Activated T-cell treated with anti-CD3 and anti-CD28 coated beads, Interleukin-2, amount 50 U/mL, for 72 hours (primary cell): ENCODE data around the gene SH2D4B. TPM values are rescaled to one million over a fixed set of nuclear protein-coding genes. Genes with fewer than 3 reads are reported as not detected.
A peak's percentile ranks its signal among the peaks of the same experiment; 100 is the strongest.
"Not testable (repeated sequence)": the region's sequence is repeated elsewhere in the genome, so short reads cannot be mapped to it uniquely, and the experiment has no call there.

Experiments
- ATAC-seq, 2 donors: fragments of 150-1000 bp; cut with Tn5 transposase; replicated peaks in 1 of 2; 2 replicates each; pipeline ENCODE4 v1.10.0; 2021; ENCODE audit warnings: moderate library complexity in 2 of 2, mild to moderate bottlenecking in 1 of 2
- DNase-seq, 2 donors: peaks; one replicate each; pipeline ENCODE4 v3.0.0; 2021 to 2022; ENCODE audit warnings: mixed read lengths in 1 of 2
- H3K27ac Mint-ChIP-seq: one replicate; pipeline ENCODE4 v1.8.0; 2022; ENCODE audit warnings: mild to moderate bottlenecking, moderate library complexity, mixed read lengths
- H3K27me3 Mint-ChIP-seq: one replicate; pipeline ENCODE4 v1.8.0; 2022; ENCODE audit warnings: low read depth, mixed read lengths
- H3K36me3 Mint-ChIP-seq, 2 donors: one replicate each; pipeline ENCODE4 v1.8.0; 2022; ENCODE audit warnings: mixed read lengths in 2 of 2, mild to moderate bottlenecking in 1 of 2; ENCODE audit not compliant: insufficient read depth in 2 of 2
- H3K4me1 Mint-ChIP-seq: one replicate; pipeline ENCODE4 v1.8.0; 2022; ENCODE audit warnings: low read depth, mixed read lengths
- H3K4me3 Mint-ChIP-seq, 2 donors: one replicate each; pipeline ENCODE4 v1.8.0; 2022; ENCODE audit warnings: mild to moderate bottlenecking in 2 of 2, mixed read lengths in 2 of 2, moderate library complexity in 2 of 2
- H3K9me3 Mint-ChIP-seq, 2 donors: one replicate each; pipeline ENCODE4 v1.8.0; 2022; ENCODE audit warnings: mixed read lengths in 2 of 2
- total RNA-seq, 2 donors: library from RNA; stranded (reverse); gene quantifications; one replicate each; pipeline ENCODE4 v1.2.3, GENCODE V29; 2022

The SH2D4B gene
- total RNA-seq, 2 donors from 2014 or later: 0.34 to 0.46 TPM

DNA sequence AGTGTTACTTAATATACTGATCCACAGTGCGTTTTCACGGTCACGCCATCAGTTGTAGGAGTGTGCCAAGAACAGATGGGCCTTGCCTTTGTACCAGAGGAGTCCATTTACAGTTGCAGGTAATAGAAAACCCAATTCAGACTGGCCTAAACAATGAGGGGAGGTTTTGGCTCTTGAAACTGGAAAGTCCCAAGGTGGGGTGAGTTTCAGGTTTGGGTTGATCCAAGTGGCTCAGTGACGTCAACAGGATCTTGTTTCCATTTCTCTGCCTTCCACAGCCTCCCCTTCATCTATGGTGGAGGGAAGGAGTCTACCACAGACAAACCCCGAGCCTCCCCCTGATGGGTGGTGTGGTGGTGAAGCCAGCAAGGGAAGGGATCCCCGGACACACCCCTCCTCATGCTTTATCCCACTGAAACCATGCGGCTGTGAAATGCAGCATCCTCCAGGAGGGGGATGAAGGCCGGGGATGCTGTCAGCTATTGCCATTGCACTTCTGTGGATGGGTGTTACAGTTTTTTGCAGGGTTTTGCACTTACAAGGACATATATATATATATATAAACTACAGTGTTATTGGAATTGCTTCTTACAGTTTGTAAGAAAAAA, 14.8 kb upstream of the SH2D4B start:
- Mint-ChIP-seq H3K36me3 (peaks cover under 1 to 12% of the 10 kb centered on the region in 2 donors), H3K4me3 (no peak overlapping the region), H3K27ac (peak overlapping the region; percentile 65), H3K9me3 (no peaks in the 10 kb centered on the region), H3K27me3 (no peaks in the 10 kb centered on the region), H3K4me1 (peaks cover 52% of the 10 kb centered on the region)
- DNase-seq (no peak), ATAC-seq (no peak)

DNA sequence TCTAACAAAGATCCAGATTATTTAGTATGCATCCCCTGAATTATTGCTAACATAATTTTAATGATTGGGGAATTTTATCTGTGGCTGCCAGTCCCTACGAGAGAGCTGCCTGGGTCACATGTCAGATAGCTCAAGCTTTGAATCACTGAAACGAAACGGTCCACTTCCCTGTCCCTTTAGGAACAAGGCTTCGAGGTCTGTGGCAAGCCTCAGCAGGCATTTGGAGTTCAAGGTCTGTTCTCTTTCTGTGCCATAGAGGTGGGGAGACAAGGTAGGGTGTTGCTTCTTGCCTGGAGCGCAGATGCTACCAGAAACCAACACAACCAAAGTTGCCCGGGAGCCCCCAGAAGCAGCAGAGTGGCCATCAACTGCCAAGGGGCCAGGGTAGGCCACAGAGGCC, 13.9 kb upstream of the SH2D4B start:
- Mint-ChIP-seq H3K4me1 (peaks cover 57% of the 10 kb centered on the region), H3K27me3 (no peaks in the 10 kb centered on the region), H3K9me3 (no peaks in the 10 kb centered on the region), H3K27ac (no peak overlapping the region), H3K4me3 (no peak overlapping the region), H3K36me3 (peaks cover 2 to 9% of the 10 kb centered on the region in 2 donors)
- ATAC-seq (no peak), DNase-seq (no peak)

DNA sequence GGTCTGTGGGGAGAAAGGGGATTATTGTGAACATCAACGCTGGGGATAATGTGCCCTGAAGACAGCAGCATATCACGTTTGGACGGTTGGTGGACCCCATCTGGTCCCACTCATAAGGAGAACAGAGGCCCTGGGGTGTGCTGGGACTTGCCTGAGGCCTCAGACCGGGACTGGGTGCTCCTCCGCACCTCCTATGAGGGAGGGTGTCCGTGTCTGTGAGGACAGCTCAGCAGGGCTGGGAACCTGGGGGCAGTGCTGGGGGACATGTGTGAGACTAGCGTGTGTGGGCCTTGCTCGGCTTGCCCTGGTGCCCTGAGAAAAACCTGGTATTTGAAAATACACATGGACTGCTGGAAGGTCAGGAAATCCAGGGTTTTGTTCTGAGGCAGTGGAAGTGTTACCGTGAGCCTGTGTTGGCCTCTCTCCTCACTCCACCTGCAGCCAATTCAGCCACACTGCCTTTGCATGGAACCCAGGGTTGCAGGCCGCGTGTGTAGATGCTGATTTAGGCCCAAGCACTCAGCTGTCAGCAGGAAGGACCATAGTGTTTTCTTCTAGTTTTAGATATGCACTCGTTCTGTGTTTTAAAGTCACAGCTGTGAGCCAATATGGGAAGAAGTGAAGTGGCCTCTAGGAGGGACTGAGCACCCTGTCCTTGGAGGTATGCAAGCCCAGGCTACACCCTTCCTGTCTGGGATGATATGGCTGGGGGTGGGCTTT, 13.4 kb upstream of the SH2D4B start:
- DNase-seq (no peak), ATAC-seq (no peak)
- Mint-ChIP-seq H3K9me3 (no peaks in the 10 kb centered on the region), H3K4me3 (no peak overlapping the region), H3K27me3 (no peaks in the 10 kb centered on the region), H3K36me3 (peaks cover 2 to 6% of the 10 kb centered on the region in 2 donors), H3K4me1 (peaks cover 60% of the 10 kb centered on the region), H3K27ac (peak overlapping the region; percentile 11)

DNA sequence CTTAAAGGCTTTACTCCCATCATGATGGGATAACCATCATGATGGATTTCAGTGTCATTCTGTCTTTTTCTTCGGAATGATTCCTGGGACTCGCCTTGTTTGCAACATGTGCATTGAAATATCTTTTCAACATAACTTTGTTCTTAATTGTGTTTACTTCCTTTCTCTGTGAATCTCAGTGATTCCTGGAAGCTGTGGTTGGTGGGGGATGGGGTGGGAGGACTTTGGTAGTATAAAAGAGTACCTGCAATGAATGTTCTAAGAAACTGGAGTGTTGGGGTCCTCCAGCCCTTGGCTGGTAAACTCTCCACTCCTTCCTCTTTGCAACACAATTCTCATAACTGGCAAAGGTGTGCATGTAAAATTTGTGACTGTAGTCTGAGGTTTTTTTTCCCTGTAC, 11.5 kb upstream of the SH2D4B start:
- DNase-seq (no peak), ATAC-seq (no peak)
- Mint-ChIP-seq H3K27me3 (no peaks in the 10 kb centered on the region), H3K36me3 (peaks cover 0 to 2% of the 10 kb centered on the region in 2 donors), H3K4me3 (peak overlapping the region; percentile 15 to 25), H3K27ac (peak overlapping the region; percentile 44), H3K4me1 (peaks cover 79% of the 10 kb centered on the region), H3K9me3 (no peaks in the 10 kb centered on the region)

DNA sequence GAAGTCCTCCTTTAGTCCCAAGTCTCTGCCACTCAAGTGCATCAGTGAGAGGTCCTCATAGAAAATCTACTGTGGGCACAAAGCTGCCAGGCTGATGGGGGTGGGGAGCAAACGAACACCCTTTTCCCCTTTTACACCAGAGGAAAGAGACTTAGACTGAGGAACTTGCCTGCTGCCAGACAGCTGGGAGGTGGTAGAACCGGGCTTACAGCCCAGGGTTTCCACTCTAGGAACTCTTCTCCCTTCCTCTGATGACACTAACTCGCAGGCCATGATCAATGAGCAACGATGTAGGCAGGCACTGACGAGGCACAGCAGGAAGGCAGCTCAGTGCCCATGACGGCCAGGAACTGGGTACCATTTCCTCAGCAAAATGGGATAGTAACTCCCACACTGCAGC, 11.0 kb upstream of the SH2D4B start:
- DNase-seq: no peak
- Mint-ChIP-seq H3K27me3 (no peaks in the 10 kb centered on the region), H3K36me3 (peaks cover 0 to 2% of the 10 kb centered on the region in 2 donors), H3K27ac (peak overlapping the region; percentile 44), H3K4me1 (peaks cover 84% of the 10 kb centered on the region), H3K4me3 (peak overlapping the region; percentile 25 to 40), H3K9me3 (no peaks in the 10 kb centered on the region)
- ATAC-seq: no peak

DNA sequence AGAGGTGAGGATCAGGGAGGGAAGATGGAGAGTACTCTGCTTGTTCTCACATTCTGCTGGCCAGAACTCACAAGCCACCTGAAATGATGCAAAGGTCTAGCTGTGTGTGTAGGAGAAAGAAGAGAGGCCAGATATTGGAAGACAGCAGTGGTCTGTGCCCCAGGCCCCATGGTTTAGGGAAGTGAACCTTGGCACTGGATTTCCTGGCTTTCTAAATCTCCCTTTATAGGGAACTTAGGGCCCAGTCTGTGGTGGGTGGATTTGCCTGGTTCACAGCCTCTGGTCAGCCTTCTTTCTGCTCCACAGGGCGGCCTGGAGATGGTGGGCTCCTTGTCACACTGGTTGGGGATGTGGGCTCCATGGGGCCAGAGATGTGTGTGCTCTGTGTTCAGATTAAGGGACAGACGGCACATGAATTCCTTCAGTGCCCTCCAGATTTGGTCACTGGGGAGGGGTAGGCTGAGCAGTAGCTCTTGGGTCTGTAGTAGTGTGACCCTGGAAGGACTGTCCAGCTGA, 9.5 kb upstream of the SH2D4B start:
- H3K9me3 Mint-ChIP-seq: no peaks in the 10 kb centered on the region
- ATAC-seq (no peak), DNase-seq (no peak)
- H3K36me3 Mint-ChIP-seq: peaks cover 2 to 3% of the 10 kb centered on the region in 2 donors
- H3K4me3 Mint-ChIP-seq: no peak overlapping the region
- H3K27me3 Mint-ChIP-seq: no peaks in the 10 kb centered on the region
- H3K4me1 Mint-ChIP-seq: peaks cover 91% of the 10 kb centered on the region
- peak overlapping the region; percentile 43 for H3K27ac Mint-ChIP-seq

DNA sequence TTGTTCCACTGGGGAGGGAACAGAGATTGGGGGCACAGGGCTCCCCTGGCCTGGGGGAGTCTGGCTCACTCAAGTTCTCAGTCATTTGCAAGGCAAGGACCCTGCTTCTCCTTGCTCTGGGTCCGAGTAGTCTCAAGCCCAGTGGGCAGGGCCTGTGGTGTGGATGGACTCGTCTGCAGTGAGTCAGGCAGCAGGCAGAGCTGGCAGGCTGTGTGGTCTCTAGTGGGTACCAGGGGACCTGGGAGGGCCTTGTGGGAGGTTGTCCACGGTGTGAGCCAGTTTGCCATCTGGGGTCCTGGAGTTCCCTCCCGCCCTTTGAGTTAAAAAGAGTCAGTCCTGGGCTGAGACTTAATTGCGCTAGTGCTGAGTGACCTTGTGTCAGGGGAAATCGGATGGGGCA, 8.8 kb upstream of the SH2D4B start:
- peaks cover 2 to 3% of the 10 kb centered on the region in 2 donors for H3K36me3 Mint-ChIP-seq
- no peak for DNase-seq
- H3K9me3 Mint-ChIP-seq: no peaks in the 10 kb centered on the region
- H3K4me3 Mint-ChIP-seq: no peak overlapping the region
- peaks cover 85% of the 10 kb centered on the region for H3K4me1 Mint-ChIP-seq
- no peaks in the 10 kb centered on the region for H3K27me3 Mint-ChIP-seq
- H3K27ac Mint-ChIP-seq: peak overlapping the region; percentile 85
- ATAC-seq: no peak

DNA sequence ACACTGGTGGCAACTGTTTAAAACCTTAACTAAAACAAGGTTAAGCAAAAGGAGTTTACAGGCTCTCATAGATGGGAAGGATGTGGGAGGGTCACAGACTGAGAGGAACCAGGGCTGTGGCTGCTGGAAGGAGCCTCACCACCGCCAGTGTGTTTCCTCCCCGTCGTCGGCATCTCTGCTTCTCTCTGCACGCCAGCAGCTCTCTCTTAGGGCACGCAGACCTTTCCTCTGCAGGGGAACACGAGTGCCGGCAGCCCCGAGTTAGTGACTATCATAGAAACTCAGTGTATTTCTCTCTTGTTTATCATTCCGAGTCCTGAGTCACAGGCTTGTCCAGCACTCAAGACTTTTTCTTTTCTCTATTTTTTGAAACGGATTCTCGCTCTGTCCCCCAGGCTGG, 8.1 kb upstream of the SH2D4B start:
- peak overlapping the region; percentile 85 for H3K27ac Mint-ChIP-seq
- H3K36me3 Mint-ChIP-seq: peaks cover 2 to 3% of the 10 kb centered on the region in 2 donors
- H3K4me1 Mint-ChIP-seq: peaks cover 79% of the 10 kb centered on the region
- H3K4me3 Mint-ChIP-seq: peak overlapping the region; percentile 38 to 66
- H3K27me3 Mint-ChIP-seq: no peaks in the 10 kb centered on the region
- ATAC-seq (peak; percentile 36 to 42), DNase-seq (peak; percentile 28 to 33)
- no peaks in the 10 kb centered on the region for H3K9me3 Mint-ChIP-seq

DNA sequence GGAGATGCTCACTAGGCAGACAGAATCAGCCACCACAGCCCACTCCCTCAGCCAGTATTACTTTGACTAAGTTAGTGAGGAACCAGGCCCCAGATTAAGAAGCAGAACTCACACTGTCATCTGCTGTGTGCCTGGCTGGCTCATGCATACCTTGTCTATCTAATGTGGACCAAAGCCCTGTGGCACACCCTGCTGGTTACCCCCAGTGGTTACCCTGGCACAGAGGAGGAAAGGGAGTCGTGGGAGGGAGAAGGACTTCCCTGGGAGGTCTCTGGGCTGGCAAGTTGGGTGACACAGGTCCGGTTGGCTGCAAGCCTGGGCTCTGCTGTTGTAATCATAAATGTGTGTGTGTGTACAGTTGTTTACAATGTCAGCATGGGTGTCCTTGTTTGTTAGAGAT, 7.5 kb upstream of the SH2D4B start:
- Mint-ChIP-seq H3K36me3 (peaks cover 2 to 3% of the 10 kb centered on the region in 2 donors), H3K9me3 (no peaks in the 10 kb centered on the region), H3K4me1 (peaks cover 73% of the 10 kb centered on the region), H3K27me3 (no peaks in the 10 kb centered on the region), H3K4me3 (peak overlapping the region; percentile 38 to 66), H3K27ac (peak overlapping the region; percentile 85)
- DNase-seq (peak; percentile 65 to 67), ATAC-seq (peak; percentile 87 to 90)

DNA sequence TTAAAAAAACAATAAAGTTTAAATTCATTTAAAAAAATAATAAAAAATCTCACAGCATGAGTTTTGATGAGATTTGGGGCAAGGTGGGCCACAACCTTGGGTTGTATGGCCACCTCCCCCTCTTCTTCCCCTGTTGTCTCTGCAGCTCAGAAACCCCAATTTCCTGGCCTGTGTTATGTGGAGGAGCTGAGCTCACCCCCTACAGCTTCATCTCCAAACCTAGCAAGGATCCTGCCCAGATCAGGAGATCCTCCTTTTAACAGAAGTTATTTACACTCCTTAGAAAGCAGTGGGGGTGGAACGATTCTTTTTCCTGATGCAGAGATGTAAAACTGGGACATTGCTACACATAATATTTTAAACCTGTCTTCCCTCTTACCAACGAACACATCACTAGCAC, 6.9 kb upstream of the SH2D4B start:
- Mint-ChIP-seq H3K27me3 (no peaks in the 10 kb centered on the region), H3K4me3 (peak overlapping the region; percentile 35 to 64), H3K36me3 (peaks cover 3 to 4% of the 10 kb centered on the region in 2 donors), H3K9me3 (no peaks in the 10 kb centered on the region), H3K27ac (peak overlapping the region; percentile 74), H3K4me1 (peaks cover 67% of the 10 kb centered on the region)
- DNase-seq: no peak
- ATAC-seq: no peak

DNA sequence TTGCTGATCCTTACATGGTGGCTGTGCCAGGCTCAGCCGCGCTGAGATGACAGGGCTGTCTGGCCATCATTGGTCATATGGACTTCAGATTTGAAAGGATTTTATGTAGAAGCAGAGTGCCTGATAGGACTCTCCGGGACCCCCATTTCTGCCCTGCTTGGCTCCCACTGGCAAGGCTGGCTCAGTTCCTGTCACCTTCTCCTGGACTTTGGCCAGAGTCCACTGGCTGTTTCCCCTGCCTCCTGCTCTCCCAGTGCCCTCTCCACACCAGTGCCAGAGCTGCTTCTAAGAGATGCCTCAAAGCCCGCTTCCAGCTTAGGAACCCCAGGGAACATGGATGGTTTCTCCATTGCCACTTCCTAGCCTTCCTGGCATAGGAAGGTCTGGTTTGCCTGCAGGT, 5.1 kb upstream of the SH2D4B start:
- Mint-ChIP-seq H3K27ac (peak overlapping the region; percentile 89), H3K9me3 (no peaks in the 10 kb centered on the region), H3K4me3 (peak overlapping the region; percentile 1 to 47), H3K36me3 (peaks cover 3 to 4% of the 10 kb centered on the region in 2 donors), H3K4me1 (peaks cover 57% of the 10 kb centered on the region), H3K27me3 (no peaks in the 10 kb centered on the region)
- DNase-seq (no peak), ATAC-seq (no peak)

DNA sequence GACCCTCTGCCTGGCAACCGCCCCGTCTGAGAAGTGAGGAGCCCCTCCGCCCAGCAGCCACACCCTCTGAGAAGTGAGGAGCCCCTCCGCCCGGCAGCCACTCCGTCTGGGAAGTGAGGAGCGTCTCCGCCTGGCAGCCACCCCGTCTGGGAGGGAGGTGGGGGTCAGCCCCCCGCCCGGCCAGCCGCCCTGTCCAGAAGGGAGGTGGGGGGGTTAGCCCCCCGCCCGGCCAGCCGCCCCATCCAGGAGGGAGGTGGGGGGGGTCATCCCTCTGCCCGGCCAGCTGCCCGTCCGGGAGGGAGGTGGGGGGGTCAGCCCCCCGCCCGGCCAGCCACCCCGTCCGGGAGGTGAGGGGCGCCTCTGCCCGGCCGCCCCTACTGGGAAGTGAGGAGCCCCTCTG, 3.6 kb upstream of the SH2D4B start:
- not testable (repeated sequence) for H3K27me3 Mint-ChIP-seq, H3K36me3 Mint-ChIP-seq, H3K4me3 Mint-ChIP-seq, DNase-seq, H3K9me3 Mint-ChIP-seq, H3K27ac Mint-ChIP-seq, ATAC-seq
- peaks cover 44% of the 10 kb centered on the region for H3K4me1 Mint-ChIP-seq

DNA sequence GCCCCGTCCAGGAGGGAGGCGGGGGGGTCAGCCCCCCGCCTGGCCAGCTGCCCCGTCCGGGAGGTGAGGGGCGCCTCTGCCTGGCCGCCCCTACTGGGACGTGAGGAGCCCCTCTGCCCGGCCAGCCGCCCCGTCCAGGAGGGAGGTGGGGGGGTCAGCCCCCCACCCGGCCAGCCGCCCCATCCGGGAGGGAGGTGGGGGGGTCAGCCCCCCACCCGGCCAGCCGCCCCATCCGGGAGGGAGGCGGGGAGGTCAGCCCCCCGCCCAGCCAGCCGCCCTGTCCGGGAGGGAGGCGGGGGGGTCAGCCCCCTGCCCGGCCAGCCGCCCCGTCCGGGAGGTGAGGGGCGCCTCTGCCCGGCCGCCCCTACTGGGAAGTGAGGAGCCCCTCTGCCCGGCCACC, 3.1 kb upstream of the SH2D4B start:
- peaks cover 38% of the 10 kb centered on the region for H3K4me1 Mint-ChIP-seq
- not testable (repeated sequence) for H3K27me3 Mint-ChIP-seq, H3K27ac Mint-ChIP-seq, DNase-seq, H3K36me3 Mint-ChIP-seq, H3K4me3 Mint-ChIP-seq, H3K9me3 Mint-ChIP-seq, ATAC-seq
